HG02610 (cell line): ENCODE data around the gene CCDC97.

Experiments
- ATAC-seq: cut with Tn5 transposase; IDR thresholded peaks from one replicate; pipeline ENCODE4 v1.9.1; 2021; ENCODE audit warnings: mild to moderate bottlenecking, moderate library complexity; ENCODE audit not compliant: unreplicated experiment

The CCDC97 gene

GRCh38 chr19:41297628-41298347 lies 12.2 kb upstream of the CCDC97 start:
- ATAC-seq = peak; percentile 74

GRCh38 chr19:41298348-41298964 lies 11.5 kb upstream of the CCDC97 start:
- peak; percentile 23 for ATAC-seq

DNA sequence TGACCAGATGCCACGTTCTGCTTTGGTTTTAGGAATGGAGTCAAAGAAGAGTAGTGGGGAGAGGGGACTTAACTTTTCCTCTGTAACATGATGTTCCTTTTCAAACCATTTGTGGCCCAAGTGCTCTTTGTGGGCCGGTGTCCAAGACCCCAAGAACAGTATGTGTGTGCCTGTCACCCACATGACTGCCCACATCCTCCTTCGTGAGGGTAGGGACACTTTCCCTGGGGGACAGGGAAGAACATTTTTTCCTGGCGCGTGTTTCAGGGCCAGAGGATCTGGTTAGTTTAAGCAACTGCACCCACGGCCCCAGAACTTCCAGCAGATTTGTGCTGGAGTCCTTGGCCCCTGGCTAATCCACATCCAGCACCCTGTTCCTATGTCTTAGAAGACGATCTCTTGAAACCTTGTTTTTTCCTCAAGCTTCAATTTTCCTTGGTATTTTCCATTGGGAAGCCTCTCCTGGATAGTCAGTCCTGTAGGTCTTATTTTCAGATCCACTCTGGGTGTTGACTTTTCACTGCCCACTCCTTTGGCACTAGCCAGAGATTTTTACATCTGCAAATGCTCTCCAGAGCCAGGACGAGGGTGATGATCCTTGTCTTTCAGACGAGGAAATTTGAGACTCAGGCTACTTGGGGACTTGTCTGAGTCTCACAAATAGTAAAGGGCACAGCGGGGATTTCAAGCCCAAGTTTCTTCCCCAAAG lies 10.8 kb upstream of the CCDC97 start:
- no peak for ATAC-seq

- no peak for ATAC-seq
These were observed 10.2 kb upstream of the CCDC97 start for GRCh38 chr19:41299755-41300089.

DNA sequence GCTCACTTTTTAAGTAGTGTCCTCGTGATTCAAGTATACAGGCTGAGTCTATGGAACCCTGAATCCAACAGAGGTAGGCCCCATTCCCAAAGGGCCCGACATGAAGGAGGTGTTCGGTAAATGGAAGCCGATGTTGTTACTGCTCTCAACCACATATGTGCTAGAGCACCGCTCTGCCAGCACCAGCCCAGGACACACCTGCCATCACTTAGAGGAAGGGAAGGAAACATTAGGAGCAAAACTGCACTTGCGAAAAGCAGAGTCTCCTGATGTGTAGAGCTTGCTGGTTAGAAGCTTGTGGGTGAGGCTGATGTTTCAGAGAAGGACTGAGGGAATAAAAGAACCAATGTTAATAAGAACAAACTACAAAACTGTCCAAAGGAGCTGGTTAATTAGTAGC lies 9.4 kb upstream of the CCDC97 start:
- no peak for ATAC-seq

DNA sequence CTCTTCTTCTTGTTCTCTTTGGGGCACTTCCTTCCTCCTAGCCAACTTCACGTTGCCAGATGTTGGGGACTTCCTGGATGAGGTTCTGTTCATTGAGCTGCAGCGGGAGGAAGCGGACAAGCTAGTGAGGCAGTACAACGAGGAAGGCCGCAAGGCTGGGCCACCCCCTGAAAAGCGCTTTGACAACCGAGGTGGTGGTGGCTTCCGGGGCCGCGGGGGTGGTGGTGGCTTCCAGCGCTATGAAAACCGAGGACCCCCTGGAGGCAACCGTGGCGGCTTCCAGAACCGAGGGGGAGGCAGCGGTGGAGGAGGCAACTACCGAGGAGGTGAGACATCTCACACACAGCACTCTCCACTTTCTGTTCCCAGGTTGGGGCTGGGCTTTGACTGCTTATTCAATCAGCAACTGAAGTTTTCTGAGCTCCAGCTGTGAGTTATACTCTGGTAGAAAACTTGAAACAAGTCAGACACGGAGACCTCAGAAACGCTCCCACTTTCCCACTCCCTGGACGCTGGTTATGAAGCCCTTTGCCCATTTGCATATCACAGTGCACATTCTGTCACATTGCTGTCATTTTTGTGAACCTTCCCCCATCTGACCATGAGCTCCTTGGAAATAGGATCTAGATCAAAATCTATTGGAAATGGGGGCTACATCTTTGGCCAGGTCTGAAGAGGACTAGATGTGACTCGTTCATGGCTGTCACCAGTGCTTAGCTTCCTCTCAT lies 7.2 kb upstream of the CCDC97 start:
- peak; percentile 46 for ATAC-seq

GRCh38 chr19:41303954-41304353 lies 6.0 kb upstream of the CCDC97 start:
- ATAC-seq = no peak

DNA sequence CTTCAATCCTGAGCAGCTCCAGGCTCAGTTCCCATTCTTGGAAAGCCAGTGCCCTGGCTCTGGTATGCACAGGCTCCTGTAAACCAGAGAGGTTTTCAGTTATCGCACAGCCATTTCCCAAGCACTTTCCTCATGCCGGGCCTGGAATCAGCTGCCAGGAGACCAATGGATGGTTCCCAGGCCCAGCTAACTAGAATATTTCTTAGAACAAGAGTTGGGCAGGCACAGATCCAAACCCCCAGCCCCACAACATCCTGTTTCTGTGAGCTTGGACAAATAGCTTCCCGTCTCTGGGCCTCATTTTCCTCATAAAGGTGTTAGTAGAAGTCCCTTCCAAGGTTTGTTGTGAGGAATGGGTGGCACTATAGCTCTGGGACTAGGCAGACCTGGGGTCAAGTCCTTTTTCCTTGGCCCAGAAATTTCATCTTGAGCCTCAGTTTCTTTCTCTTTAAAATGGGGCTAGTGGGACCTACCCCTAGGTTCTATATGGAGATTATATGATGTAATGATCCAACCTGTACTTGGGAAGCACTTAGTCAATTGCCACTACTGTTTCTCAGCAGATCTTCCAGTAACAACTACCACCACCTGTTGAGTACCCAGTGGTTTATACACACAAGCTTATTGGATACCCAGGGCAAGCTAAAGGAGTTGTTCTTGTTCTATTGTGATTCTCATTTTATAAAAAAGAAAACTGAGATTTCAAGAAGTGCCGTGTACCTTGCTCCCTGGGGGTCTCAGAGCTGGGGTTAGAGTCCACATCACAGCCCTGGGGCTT lies 5.1 kb upstream of the CCDC97 start:
- ATAC-seq = no peak

DNA sequence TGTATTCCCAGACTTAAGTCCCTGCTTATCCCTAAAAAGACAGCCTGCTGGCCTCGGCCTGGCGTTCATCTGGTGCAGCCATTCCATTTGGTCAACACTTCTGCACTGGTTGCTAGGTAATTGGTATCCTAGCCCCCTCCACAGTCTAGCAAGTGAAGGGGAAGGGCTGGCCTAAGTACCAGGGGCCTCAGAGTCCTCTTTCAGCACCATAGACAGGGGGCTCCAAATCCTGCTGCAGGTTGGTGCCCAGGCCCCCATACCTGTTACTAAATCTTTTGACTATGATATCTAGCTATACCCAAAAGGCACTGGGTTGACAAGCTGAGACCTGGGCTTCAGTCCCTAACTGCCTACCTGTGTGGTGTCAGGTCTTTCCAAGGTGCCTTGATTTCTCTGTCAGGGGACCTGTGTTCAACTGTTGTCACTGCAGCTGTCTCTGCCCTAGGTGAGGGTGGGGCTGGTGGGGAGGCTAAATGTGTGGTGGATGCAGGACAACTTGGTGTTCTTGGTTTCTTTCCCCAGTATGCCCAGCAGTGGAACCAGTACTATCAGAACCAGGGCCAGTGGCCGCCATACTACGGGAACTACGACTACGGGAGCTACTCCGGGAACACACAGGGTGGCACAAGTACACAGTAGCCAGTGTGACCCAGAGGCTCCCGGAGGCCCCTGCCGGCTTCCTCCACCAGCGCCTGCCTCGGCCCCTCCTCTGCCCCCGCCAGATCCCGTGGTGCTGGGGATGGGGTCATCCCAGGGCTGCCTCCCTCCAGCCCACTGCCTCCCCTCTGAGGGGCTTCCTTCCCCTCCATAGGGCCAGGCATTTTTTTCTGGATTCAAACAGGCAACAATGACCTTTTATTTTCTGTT lies 3.8 kb upstream of the CCDC97 start:
- ATAC-seq = no peak

GRCh38 chr19:41307090-41307875 lies 2.7 kb upstream of the CCDC97 start:
- no peak for ATAC-seq

DNA sequence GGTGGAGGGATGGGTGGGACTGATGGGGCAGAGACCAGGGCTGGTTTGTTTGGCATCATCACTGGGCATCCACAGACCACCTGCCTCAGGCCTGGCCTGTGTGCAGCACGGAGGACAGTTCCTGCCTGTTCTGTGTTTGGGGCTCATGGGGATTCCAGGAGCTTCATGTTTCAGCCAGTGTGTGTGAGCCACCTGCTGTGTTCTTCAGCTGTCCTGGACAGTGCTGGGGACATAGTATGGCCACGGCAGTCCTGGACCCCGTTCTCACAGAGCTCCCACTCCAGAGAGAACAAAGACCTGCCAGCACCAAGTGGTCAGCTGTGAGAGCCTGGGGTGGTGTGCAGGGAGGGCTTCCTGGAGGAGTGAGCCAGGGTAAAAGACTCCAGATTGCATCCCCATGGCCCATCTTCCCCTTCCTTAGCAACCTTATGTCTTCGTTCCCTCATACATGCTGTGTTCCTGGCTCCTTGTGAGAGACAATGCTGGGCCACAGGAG lies 2.0 kb upstream of the CCDC97 start:
- ATAC-seq = no peak

GRCh38 chr19:41308450-41309179 lies 1.4 kb upstream of the CCDC97 start:
- no peak for ATAC-seq

DNA sequence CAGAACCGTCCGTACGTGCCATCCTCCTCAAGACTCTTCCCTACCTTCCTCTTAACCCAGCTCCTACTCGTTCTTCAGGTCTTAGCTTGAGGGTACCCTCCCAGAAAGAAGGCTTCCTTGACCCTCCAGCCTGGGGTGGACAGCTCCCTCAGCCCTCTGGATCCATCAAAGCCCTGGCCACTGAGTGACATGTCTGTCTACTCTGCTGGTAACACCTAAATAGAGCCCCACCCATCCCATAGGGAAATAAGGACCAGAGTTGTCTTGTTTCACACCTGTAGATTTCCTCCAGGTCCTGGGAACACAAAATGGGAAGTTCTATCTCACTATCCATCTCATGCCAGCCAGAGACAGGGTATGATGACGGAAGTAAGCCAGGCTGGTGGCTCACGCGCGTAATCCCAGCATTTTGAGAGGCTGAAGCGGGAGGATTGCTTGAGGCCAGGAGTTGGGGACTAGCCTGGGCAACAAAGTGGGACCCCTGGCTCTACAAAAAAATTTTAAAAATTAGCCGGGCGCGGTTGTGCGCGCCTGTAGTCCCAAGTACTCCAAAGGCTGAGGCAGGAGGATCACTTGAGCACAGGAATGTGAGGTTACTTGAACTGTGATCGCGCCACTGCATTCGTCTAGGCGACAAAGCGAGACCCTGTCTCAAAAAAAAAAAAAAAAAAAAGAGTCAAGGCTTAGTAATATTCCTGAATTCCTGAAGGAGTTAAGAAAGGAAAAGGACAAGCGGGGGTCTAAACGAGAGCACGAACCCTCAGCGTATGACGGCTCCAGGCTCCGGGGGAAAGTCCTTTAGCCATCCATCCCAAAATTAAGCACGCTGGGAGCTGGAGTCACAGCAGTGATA lies 566 bp upstream of the CCDC97 start:
- no peak for ATAC-seq

DNA sequence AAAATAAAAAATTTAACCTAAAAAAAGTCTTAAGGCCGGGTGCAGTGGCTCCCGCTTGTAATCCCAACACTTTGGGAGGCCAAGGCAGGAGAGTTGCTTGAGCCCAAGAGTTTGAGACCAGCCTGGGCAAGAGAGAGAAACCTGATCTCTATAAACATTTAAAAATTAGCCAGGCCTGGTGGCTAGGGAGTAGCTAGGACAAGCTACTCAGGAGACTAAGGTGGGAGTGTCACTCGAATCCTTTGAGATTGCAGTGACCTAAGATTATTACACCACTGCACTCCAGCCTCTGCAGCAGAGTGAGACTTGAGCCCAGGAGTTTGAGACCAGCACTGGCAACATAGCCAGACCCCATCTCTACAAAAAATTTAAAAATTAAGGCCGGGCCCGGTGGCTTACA lies 1.1 kb downstream of the CCDC97 start:
- ATAC-seq = no peak

GRCh38 chr19:41311613-41312012 lies 1.6 kb downstream of the CCDC97 start:
- no peak for ATAC-seq

DNA sequence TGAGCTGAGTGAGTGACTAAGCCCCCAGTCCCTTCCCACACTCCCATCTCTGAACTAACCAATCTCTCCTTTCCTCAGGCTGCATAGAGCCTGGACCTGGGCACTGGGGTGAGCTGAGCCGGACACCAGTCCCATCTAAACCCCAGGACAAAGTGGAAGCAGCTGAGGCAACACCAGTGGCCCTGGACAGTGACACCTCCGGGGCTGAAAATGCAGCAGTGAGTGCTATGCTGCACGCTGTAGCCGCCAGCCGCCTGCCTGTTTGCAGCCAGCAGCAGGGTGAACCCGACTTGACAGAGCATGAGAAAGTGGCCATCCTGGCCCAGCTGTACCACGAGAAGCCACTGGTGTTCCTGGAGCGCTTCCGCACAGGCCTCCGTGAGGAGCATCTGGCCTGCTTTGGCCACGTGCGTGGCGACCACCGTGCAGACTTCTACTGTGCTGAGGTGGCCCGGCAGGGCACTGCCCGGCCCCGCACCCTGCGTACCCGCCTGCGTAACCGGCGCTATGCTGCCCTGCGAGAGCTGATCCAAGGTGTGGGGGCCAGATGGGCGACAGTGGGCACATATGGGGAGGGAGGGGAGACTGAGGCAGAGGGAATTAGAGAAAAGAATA lies 6.4 kb downstream of the CCDC97 start:
- no peak for ATAC-seq
